GM20431 (cell line): Measurements from ENCODE around the gene SLC25A47.
"Not testable (repeated sequence)": the region's sequence is repeated elsewhere in the genome, so short reads cannot be mapped to it uniquely, and the experiment has no call there.

Experiments used
- in situ Hi-C: fragments of 300-500 bp; cut with MseI, MboI; formaldehyde crosslinking; loops from one replicate; pipeline ENCODE4 v1.15.0; 2020; ENCODE audit warnings: low sequenced_read_pairs; ENCODE audit not compliant: unreplicated experiment

The SLC25A47 gene

GRCh38 chr14:100342826-100343225, 19.7 kb downstream of the SLC25A47 start:
- in situ Hi-C loops: not testable (repeated sequence)

GRCh38 chr14:100344657-100345056, 21.5 kb downstream of the SLC25A47 start:
- in situ Hi-C loops: not testable (repeated sequence)

- in situ Hi-C loops: no loop called here
These were observed 22.6 kb downstream of the SLC25A47 start for GRCh38 chr14:100345711-100346110.

- in situ Hi-C loops: no loop called here
These were observed 23.4 kb downstream of the SLC25A47 start for GRCh38 chr14:100346306-100347091.

- in situ Hi-C loops: no loop called here
These were observed 25.2 kb downstream of the SLC25A47 start for GRCh38 chr14:100348253-100348729.

- in situ Hi-C loops: no loop called here
These were observed 25.9 kb downstream of the SLC25A47 start for GRCh38 chr14:100348784-100349685.

GRCh38 chr14:100350276-100350926, 27.3 kb downstream of the SLC25A47 start:
- in situ Hi-C loops: no loop called here

GRCh38 chr14:100350986-100351385, 27.8 kb downstream of the SLC25A47 start:
- in situ Hi-C loops: no loop called here

GRCh38 chr14:100358396-100358795, 35.3 kb downstream of the SLC25A47 start:
- in situ Hi-C loops: no loop called here

GRCh38 chr14:100359111-100359510, 36.0 kb downstream of the SLC25A47 start:
- in situ Hi-C loops: no loop called here

GRCh38 chr14:100359881-100360280, 36.7 kb downstream of the SLC25A47 start:
- in situ Hi-C loops: no loop called here

- in situ Hi-C loops: no loop called here
These were observed 38.5 kb downstream of the SLC25A47 start for GRCh38 chr14:100361626-100362025.

GRCh38 chr14:100362311-100362927, 39.3 kb downstream of the SLC25A47 start:
- in situ Hi-C loops: no loop called here

GRCh38 chr14:100363053-100363452, 39.9 kb downstream of the SLC25A47 start:
- in situ Hi-C loops: no loop called here

- in situ Hi-C loops: no loop called here
These were observed 41.3 kb downstream of the SLC25A47 start for GRCh38 chr14:100364403-100364802.

- in situ Hi-C loops: no loop called here
These were observed 42.6 kb downstream of the SLC25A47 start for GRCh38 chr14:100365741-100366140.

- in situ Hi-C loops: no loop called here
These were observed 45.9 kb downstream of the SLC25A47 start for GRCh38 chr14:100369019-100369418.

GRCh38 chr14:100370003-100370402, 46.9 kb downstream of the SLC25A47 start:
- in situ Hi-C loops: no loop called here

GRCh38 chr14:100371773-100372172, 48.6 kb downstream of the SLC25A47 start:
- in situ Hi-C loops: no loop called here
